Ecto neural progenitor cell (in vitro differentiated cells): ENCODE data around the gene RPL36A.

Experiments used
- DNase-seq: peaks from one replicate; pipeline ENCODE4 v3.0.0-alpha.2; 2018; ENCODE audit warnings: low spot score

Gene RPL36A

GRCh38 chrX:101442085-101442484 is 51.3 kb downstream of the RPL36A start:
- no peak for DNase-seq
